ENCODE data around the gene KTI12. TPM values are rescaled to one million over a fixed set of nuclear protein-coding genes. Genes with fewer than 3 reads are reported as not detected.
"Not testable (repeated sequence)": the region's sequence is repeated elsewhere in the genome, so short reads cannot be mapped to it uniquely, and the experiment has no call there.

KTI12 gene
- total and polyA plus RNA-seq, 2 donors from 2014 or later, result 6.4 to 8.5 TPM

DNA sequence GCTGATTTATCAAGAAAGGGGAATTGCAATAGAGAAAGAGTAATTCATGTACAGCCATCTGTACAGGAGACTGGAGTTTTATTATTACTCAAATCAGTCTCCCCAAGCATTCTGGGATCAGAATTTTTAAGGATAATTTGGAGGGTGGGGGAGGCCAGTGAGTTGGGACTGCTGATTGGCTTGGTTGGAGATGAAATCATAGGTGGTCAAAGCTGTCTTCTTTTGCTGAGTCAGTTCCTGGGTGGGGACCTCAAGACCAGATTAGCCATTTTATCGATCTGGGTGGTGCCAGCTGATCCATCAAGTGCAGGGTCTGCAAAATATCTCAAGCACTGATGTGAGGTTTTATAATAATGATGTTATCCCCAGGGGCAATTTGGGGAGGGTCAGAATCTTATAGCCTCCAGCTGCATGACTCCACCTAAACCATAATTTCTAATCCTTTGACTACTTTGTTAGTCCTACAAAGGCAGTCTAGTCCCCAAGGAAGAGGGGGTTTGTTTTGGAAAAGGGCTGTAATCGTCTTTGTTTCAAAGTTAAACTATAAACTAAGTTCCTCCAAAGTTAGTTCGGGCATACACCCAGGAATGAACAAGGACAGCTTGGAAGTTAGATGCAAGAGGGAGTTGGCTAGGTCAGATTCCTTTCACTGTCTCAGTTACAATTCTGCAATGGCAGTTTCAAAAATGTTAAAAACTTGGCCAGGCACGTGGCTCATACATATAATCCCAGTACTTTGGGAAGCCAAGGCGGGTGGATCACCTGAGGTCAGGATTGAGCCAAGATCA is 26.2 kb downstream of the KTI12 start:
- intact Hi-C loops (cut with DNase I), result loop anchor here (10.0 kb wide), 1 partner anchor 103 kb away; no protein-coding TSS in a partner anchor
- Histone ChIP-seq H3K4me3 (ENCODE audit: low read length in 3 of 3) (no peak overlapping the region), H3K9ac (ENCODE audit: low read length in 3 of 3) (no peak overlapping the region), H3K9me3 (ENCODE audit: control insufficient read depth in 2 of 3, insufficient read depth in 1 of 3, low read length in 3 of 3) (no peaks in the 10 kb centered on the region), H3K36me3 (ENCODE audit: control insufficient read depth in 2 of 3, insufficient read depth in 3 of 3, low read length in 3 of 3) (no peaks in the 10 kb centered on the region), H3K27me3 (ENCODE audit: control insufficient read depth, insufficient read depth, low read length) (no peaks in the 10 kb centered on the region), H3K27ac (ENCODE audit: low read depth in 2 of 2, low read length in 2 of 2) (no peak overlapping the region), H3K4me1 (ENCODE audit: control insufficient read depth in 2 of 3, insufficient read depth in 2 of 3, low read depth in 1 of 3, low read length in 3 of 3) (peaks cover 0 to 5% (median 4%) of the 10 kb centered on the region in 3 donors)
- TF ChIP-seq, protein P1, sequence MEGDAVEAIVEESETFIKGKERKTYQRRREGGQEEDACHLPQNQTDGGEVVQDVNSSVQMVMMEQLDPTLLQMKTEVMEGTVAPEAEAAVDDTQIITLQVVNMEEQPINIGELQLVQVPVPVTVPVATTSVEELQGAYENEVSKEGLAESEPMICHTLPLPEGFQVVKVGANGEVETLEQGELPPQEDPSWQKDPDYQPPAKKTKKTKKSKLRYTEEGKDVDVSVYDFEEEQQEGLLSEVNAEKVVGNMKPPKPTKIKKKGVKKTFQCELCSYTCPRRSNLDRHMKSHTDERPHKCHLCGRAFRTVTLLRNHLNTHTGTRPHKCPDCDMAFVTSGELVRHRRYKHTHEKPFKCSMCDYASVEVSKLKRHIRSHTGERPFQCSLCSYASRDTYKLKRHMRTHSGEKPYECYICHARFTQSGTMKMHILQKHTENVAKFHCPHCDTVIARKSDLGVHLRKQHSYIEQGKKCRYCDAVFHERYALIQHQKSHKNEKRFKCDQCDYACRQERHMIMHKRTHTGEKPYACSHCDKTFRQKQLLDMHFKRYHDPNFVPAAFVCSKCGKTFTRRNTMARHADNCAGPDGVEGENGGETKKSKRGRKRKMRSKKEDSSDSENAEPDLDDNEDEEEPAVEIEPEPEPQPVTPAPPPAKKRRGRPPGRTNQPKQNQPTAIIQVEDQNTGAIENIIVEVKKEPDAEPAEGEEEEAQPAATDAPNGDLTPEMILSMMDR (IDR thresholded peaks at IDR 0.05; ENCODE audit: borderline replicate concordance, extremely low read depth, insufficient read depth), result no peak
- no peak for DNase-seq
- FAIRE-seq, result no peak

DNA sequence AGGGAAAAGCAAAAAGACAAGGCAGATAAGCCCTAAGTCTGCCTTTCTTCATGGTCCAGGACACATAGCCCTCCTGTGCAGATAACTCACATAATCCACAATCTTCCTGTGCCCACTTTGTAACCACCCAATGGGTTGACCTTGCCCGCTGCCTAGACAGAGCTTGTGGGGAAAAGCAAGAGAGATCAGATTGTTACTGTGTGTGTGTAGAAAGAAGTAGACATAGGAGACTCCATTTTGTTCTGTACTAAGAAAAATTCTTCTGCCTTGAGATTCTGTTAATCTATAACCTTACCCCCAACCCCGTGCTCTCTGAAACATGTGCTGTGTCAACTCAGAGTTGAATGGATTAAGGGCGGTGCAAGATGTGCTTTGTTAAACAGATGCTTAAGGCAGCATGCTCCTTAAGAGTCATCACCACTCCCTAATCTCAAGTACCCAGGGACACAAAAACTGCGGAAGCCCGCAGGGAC is 27.5 kb downstream of the KTI12 start:
- DNase-seq, result peak in 2 of 5 donors; percentile 8 to 18
- intact Hi-C loops (cut with DNase I), result loop anchor here (10.0 kb wide), 1 partner anchor 101 kb away; no protein-coding TSS in a partner anchor
- not testable (repeated sequence) for H3K4me3 ChIP-seq (ENCODE audit: low read length in 3 of 3); H3K36me3 ChIP-seq (ENCODE audit: control insufficient read depth in 2 of 3, insufficient read depth in 3 of 3, low read length in 3 of 3); H3K9ac ChIP-seq (ENCODE audit: low read length in 3 of 3); H3K9me3 ChIP-seq (ENCODE audit: control insufficient read depth in 2 of 3, insufficient read depth in 1 of 3, low read length in 3 of 3); H3K27me3 ChIP-seq (ENCODE audit: control insufficient read depth, insufficient read depth, low read length); FAIRE-seq; H3K27ac ChIP-seq (ENCODE audit: low read depth in 2 of 2, low read length in 2 of 2); H3K4me1 ChIP-seq (ENCODE audit: control insufficient read depth in 2 of 3, insufficient read depth in 2 of 3, low read depth in 1 of 3, low read length in 3 of 3)

DNA sequence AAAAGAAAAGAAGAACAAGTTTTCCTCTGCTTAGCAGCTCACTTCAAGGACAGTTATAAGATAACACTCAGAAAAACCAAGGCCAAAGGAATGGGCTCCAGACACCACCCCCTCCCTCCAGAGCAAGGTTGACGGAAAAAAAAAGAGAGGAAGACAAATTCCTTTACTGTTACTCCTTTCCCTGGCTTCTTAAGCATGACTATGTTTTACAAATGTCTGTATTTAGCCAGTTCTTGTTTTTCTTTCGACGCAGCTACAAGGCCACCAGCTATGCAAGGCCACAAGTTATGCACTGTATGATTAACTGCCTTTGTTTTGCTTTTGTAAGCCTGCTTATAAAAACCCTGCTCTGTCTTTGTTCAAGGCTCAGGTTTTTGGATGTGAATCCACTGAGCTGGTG is 28.1 kb downstream of the KTI12 start:
- FAIRE-seq, result not testable (repeated sequence)

DNA sequence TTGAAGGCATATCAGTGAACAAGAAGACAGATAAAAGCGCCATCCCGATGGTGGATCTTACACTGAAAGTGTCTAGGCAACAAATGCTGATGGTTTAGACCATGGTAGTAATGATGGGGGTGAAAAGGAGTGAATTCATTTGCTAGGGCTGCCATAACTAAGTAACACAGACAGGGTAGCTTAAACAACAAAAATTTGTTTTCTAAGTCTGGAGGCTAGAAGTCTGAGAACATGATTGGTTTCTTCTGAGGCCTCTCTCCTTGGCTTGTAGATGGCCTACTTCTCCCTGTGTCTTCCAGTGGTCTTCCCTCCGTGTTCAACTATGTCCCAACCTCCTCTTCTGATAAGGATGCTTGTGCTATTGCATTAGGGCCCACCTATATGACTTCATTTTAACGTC is 29.7 kb downstream of the KTI12 start:
- H3K9me3 ChIP-seq (ENCODE audit: control insufficient read depth in 2 of 3, insufficient read depth in 1 of 3, low read length in 3 of 3), result no peaks in the 10 kb centered on the region
- no peak overlapping the region for H3K4me3 ChIP-seq (ENCODE audit: low read length in 3 of 3)
- TF ChIP-seq, protein P1 (IDR thresholded peaks at IDR 0.05; ENCODE audit: borderline replicate concordance, extremely low read depth, insufficient read depth), result no peak
- H3K36me3 ChIP-seq (ENCODE audit: control insufficient read depth in 2 of 3, insufficient read depth in 3 of 3, low read length in 3 of 3), result no peaks in the 10 kb centered on the region
- no peak overlapping the region for H3K27ac ChIP-seq (ENCODE audit: low read depth in 2 of 2, low read length in 2 of 2)
- no peaks in the 10 kb centered on the region for H3K27me3 ChIP-seq (ENCODE audit: control insufficient read depth, insufficient read depth, low read length)
- intact Hi-C loops (cut with DNase I), result loop anchor here (10.0 kb wide), 1 partner anchor 99 kb away; no protein-coding TSS in a partner anchor
- DNase-seq, result no peak
- H3K9ac ChIP-seq (ENCODE audit: low read length in 3 of 3), result no peak overlapping the region
- H3K4me1 ChIP-seq (ENCODE audit: control insufficient read depth in 2 of 3, insufficient read depth in 2 of 3, low read depth in 1 of 3, low read length in 3 of 3), result peaks cover 0 to 5% (median 4%) of the 10 kb centered on the region in 3 donors
- FAIRE-seq, result no peak

More for the DNA sequence above, 28.1 kb downstream of the KTI12 start:
- not testable (repeated sequence) for H3K9ac ChIP-seq (ENCODE audit: low read length in 3 of 3); H3K9me3 ChIP-seq (ENCODE audit: control insufficient read depth in 2 of 3, insufficient read depth in 1 of 3, low read length in 3 of 3); H3K4me3 ChIP-seq (ENCODE audit: low read length in 3 of 3); H3K36me3 ChIP-seq (ENCODE audit: control insufficient read depth in 2 of 3, insufficient read depth in 3 of 3, low read length in 3 of 3); H3K27me3 ChIP-seq (ENCODE audit: control insufficient read depth, insufficient read depth, low read length); H3K4me1 ChIP-seq (ENCODE audit: control insufficient read depth in 2 of 3, insufficient read depth in 2 of 3, low read depth in 1 of 3, low read length in 3 of 3); H3K27ac ChIP-seq (ENCODE audit: low read depth in 2 of 2, low read length in 2 of 2)
- intact Hi-C loops (cut with DNase I), result loop anchor here (10.0 kb wide), 1 partner anchor 101 kb away; no protein-coding TSS in a partner anchor
- DNase-seq, result peak in 1 of 5 donors; percentile 23

Data from kidney (tissue), 14 donors.